GM19463 (cell line): Measurements from ENCODE around the gene UBAC2.

Source experiments
- ATAC-seq: cut with Tn5 transposase; IDR thresholded peaks from one replicate; pipeline ENCODE4 v1.9.1; 2021; ENCODE audit warnings: mild to moderate bottlenecking, moderate library complexity; ENCODE audit not compliant: unreplicated experiment

The UBAC2 gene

DNA sequence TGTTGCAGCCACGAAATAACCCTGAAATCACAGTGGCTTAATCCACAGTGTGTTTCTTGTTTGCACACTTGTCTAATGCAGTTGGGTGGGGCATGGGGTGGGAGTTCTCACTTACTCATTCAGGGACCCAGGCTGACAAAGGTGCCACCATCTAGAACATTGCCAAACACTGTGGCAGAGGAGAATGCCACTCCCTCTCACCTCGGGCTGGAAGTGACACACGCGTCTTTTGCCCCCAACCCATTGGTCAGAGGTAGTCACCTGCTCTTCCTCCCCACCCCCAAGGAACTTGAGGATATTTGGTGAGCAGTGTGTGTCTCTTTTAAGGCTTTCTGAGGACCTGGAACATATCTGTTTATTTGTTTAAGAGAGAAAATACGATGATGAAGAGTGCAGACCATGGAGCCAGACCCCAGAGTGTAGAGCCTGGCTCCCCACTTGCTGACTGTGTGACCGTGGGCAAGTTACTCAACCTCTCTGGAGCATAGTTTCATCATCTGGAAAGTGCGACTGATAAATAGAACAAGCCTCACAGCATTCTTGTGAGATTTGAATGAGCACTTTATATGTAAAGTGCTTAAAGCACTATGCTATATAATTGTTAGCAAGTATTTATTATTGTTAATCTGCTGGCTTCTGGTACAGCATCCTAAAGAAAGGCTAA lies 89.2 kb downstream of the UBAC2 start:
- no peak for ATAC-seq

GRCh38 chr13:99290894-99291293 lies 90.2 kb downstream of the UBAC2 start:
- no peak for ATAC-seq

DNA sequence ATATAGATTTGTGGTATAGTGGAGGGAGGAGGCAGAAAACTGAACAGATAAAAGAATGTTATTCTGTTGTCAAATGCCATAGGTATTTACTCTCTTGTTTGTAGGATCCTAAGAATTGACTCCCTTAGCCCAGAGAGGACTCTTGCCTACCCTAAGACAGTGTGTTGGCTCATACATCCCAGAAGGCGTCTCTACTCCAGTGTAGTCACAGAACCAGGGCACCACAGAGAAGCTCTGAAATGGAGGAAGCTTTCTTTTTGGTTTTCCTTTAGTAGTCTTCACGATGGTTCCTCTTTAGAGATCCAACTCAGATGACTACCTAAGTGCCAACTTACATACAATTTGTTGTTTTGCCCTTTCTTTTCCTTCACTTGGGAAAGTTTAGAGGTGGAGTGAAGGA lies 92.5 kb downstream of the UBAC2 start:
- no peak for ATAC-seq

GRCh38 chr13:99294198-99294597 lies 93.5 kb downstream of the UBAC2 start:
- ATAC-seq, result no peak

DNA sequence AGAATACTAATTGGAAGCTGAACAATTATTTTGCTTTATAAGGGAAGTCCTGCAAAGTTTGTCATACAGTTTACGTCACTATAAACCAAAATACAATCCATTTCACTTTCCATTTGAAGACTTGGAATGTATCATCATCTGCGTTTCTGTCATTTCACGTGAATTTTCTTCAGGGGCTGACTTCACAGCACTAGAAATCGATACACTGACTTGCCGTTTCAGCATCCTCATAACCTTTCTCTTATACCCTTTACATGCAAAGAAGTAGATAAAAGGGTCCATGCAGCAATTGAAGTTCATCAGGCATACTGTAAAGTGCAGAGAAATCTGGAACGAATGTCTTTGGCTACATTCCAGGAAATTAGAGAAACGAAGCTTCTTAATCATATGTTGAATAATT lies 94.3 kb downstream of the UBAC2 start:
- no peak for ATAC-seq

GRCh38 chr13:99295488-99296252 lies 95.0 kb downstream of the UBAC2 start:
- no peak for ATAC-seq

GRCh38 chr13:99296398-99296797 lies 95.7 kb downstream of the UBAC2 start:
- ATAC-seq, result peak; percentile 55

- ATAC-seq, result no peak
Measured at GRCh38 chr13:99297331-99297730, 96.7 kb downstream of the UBAC2 start.

GRCh38 chr13:99298056-99298455 lies 97.4 kb downstream of the UBAC2 start:
- no peak for ATAC-seq

DNA sequence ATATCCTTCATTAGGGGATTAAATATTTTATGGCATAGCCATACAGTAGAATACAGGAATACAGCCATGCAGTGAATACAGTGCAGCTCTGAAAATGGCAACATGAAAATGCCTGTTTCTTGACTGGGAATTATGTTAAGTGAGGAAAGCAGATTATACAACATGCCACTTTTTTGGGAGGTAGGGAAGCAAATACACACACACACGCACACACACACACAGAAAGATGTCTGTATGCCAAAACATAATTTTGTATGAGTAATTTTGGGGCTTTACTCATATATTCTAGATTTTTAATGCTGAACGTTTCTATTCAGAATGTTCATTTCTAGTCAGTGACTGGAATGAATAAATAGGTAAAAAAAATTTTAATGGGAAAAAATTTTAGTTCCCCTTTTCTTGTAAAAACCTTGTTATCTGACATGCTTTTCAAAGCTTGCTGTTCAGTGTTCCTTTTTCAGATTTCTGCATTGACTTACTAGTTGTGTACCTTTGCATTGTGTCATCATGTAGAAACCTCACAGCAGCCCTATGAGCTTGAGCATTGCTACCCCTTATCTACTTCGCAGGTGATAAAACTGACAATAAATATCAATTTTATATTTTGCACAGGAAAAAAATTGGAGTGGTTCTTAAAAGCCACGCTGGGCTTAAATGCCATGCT lies 98.7 kb downstream of the UBAC2 start:
- no peak for ATAC-seq

GRCh38 chr13:99299920-99300341 lies 99.3 kb downstream of the UBAC2 start:
- ATAC-seq, result no peak

- no peak for ATAC-seq
Measured at GRCh38 chr13:99301056-99301838, 100.6 kb downstream of the UBAC2 start.

DNA sequence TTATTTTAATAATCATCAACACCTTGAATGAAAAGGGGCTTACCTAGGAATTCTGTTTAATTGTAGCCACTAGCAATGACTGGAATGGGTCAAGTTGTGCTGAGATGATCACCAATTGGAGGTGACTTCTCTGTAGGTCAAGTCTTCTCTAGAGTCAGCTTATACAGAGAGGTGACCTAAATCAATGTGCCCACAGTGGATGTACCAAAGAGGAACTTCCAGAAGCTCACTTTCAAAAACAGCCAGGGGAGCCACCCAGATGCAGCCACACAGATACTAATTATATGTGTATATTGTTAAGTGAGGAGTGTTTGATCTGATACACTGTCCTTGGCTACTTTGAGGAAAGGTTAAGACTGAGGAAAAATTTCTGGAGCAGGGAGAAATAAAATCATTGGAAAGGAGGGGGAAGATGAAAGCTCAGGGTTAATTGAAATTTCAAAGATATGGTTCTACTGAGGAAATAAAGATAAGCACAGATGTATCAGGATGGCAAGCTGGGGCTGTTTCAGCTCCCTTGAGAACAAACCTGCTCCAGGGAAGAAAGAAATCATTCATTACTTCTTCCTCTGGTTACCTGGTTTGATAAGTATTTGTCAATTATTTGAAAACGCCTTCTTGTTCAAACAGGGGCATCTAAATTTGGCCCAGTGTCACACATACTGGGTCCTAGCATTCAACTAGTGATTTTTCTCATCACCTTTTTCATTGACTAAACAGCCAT lies 101.4 kb downstream of the UBAC2 start:
- no peak for ATAC-seq

DNA sequence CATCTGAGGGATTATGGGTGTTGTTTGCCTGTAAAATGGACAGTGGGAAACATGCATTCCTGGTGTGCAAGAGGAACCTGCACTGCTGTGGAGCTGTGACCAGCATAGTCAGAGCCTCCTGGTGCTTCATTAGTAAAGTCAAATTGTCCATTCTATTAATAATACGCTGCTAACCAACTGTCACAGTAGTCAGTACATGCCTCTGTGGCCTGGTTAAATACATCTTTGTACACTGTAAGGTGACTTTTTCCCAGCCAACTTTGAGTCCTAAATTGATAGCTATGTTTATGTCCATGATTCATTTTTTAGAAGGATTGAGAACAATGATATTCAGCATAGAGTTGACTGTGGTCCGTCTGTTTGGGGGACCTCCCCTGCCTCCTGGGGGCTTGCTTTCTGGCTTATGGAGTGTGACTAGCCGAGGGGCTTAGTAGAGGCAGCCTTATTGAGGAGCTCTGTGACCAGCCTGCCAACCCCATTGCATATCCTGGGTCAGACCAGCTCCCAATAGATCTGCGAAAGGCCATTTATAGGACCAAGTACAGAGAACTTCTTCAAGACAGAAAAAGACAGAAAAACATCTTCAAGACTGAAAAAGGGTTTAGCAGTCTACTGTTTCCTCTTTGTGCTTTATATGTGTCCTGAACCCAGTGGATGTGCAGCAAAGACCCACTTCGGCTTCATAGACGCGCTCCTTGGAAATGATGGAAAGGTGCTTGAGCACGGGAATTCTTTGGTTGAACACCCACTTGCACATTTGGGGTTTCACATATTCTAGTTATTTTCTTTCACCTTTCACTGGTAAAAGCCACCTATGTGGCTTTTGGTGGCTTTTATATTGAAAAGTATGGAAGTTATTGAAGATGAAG lies 102.2 kb downstream of the UBAC2 start:
- no peak for ATAC-seq

- ATAC-seq, result no peak
Measured at GRCh38 chr13:99303863-99304521, 103.3 kb downstream of the UBAC2 start.

GRCh38 chr13:99304541-99304940 lies 103.9 kb downstream of the UBAC2 start:
- no peak for ATAC-seq

DNA sequence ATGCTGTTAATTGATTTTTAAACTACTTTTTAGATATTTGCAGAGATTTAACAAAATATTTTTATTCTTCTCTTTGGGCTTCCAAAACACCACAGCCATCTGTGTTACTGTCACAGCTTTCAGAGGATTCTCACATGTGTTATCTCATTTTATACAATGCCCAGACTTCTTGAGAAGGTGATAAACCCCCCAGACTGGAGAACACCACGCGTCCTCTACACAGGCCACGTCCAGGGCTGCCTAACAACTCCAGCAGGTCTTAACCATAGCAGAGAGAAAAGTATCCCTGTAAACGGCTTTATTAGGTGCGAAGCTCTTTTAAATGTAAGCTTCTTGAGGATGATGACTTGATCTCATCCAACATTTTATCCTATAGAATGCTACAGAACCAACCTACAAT lies 104.5 kb downstream of the UBAC2 start:
- ATAC-seq, result no peak

DNA sequence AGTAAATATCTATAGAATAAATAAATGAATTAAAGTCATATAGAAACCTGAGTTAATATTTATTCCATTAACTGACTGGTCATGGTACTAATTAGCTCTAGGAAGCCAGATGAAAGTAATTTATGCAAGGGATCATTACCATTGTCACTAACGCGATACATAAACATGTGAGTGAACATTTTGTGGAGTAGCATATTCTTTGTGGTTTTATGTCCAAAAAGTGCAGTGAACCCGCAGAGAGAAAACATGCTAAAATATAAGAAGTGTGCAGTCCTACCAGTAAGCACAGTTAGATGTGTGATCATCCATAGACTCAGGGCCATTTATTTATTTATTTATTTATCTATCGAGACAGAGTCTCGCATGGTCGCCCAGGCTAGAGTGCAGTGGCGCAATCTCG lies 104.9 kb downstream of the UBAC2 start:
- no peak for ATAC-seq

- ATAC-seq, result peak; percentile 54
Measured at GRCh38 chr13:99307247-99307646, 106.6 kb downstream of the UBAC2 start, which contains the start of gene GPR183. GPR183 (minus strand) TSS chr13:99307399; CDS start chr13:99296145, 11,254 bp downstream.
